ENCODE data around the gene IL9. TPM values are rescaled to one million over a fixed set of nuclear protein-coding genes. Genes with fewer than 3 reads are reported as not detected.

IL9 gene
- total RNA-seq, 2 experiments from 2014 or later: 47.9 to 48.1 TPM

DNA sequence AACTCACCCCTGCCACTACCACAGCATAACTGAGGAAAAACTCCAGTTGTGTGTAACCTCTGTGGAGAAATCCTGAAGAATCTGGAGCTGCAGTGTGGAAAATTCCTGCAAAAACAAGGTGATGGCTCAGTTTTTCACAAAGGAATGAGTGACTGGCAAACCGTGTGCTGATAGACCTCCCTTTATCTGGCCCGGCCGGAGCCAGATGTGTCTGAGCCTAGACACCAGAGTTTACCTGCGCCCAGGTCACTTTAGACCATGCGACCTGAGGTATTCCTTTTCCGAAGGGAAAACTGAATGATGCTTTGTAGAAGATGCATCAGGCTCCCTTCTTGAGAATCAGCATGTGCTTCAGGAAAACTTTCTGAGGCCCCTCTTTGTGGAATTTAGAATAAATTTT, 45.0 kb downstream of the IL9 start:
- Mint-ChIP-seq H3K4me1 (no peaks in the 10 kb centered on the region), H3K27me3 (no peaks in the 10 kb centered on the region), H3K36me3 (ENCODE audit: low read depth) (no peaks in the 10 kb centered on the region), H3K27ac (no peak overlapping the region), H3K4me3 (no peak overlapping the region), H3K9me3 (ENCODE audit: low read depth) (no peaks in the 10 kb centered on the region)
- CTCF ChIA-PET: no interaction called here
- ATAC-seq (no peak), DNase-seq (no peak)
- POLR2A ChIA-PET: no interaction called here
- intact Hi-C loops (cut with DNase I, micrococcal nuclease): no loop called here

DNA sequence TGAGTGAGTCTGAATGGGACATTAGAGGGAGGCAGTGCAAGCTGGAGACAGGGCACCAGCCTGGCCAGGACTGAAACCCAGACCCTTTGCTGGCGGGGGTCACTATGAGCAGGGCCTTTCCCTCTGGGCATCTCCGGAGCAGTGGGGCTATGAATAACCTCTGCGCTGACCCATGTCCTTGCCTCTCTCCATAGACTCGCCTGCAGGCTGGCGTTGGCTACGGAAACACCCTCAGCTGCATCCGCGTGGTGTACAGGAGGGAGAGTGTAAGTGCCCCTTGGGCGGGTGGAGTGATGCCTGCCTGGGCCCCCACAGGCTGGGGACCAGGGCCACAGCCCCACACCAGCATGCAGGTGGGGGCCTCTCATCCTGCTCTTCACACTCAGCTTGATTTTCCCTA, 45.4 kb downstream of the IL9 start:
- intact Hi-C loops (cut with DNase I, micrococcal nuclease): no loop called here
- CTCF ChIA-PET: no interaction called here
- no peak for DNase-seq
- POLR2A ChIA-PET: no interaction called here
- H3K27ac Mint-ChIP-seq: no peak overlapping the region
- no peak for ATAC-seq
- H3K4me3 Mint-ChIP-seq: no peak overlapping the region
- no peaks in the 10 kb centered on the region for H3K36me3 Mint-ChIP-seq (ENCODE audit: low read depth)
- H3K27me3 Mint-ChIP-seq: no peaks in the 10 kb centered on the region
- H3K4me1 Mint-ChIP-seq: no peaks in the 10 kb centered on the region
- no peaks in the 10 kb centered on the region for H3K9me3 Mint-ChIP-seq (ENCODE audit: low read depth)

- POLR2A ChIA-PET: no interaction called here
- intact Hi-C loops (cut with DNase I, micrococcal nuclease): no loop called here
- H3K9me3 Mint-ChIP-seq (ENCODE audit: low read depth): no peaks in the 10 kb centered on the region
Observed at GRCh38 chr5:135847976-135848375, 47.7 kb downstream of the IL9 start.

DNA sequence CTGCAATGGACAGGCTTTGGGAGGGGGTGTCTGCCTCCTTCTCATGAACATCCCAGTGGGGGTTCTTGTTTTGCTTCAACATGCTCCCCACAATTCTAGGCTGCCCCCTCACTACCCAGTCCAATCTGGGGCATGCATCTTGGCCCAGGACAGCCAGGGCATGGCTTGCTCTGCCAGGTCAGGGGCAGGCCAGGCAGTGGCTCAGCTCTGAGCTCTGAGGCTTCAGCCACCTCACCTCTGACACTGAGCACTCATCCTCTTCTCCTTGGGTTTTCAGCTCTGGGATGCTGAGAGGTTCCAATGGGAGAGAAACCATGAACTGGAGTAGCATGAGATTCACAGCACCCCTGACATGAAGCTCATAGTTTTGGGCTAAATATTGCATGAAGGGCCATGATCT, 49.3 kb downstream of the IL9 start:
- H3K36me3 Mint-ChIP-seq (ENCODE audit: low read depth): no peaks in the 10 kb centered on the region
- CTCF ChIA-PET: interaction anchor here (1.2 kb wide), 1 partner anchor 264 kb away, joined by 3 read pairs; no protein-coding TSS in a partner anchor
- no peak overlapping the region for H3K27ac Mint-ChIP-seq
- POLR2A ChIA-PET: no interaction called here
- DNase-seq (no peak), ATAC-seq (no peak)
- H3K27me3 Mint-ChIP-seq: no peaks in the 10 kb centered on the region
- intact Hi-C loops (cut with DNase I, micrococcal nuclease): no loop called here
- no peak overlapping the region for H3K4me3 Mint-ChIP-seq
- H3K4me1 Mint-ChIP-seq: no peaks in the 10 kb centered on the region
- no peaks in the 10 kb centered on the region for H3K9me3 Mint-ChIP-seq (ENCODE audit: low read depth)

More at GRCh38 chr5:135847976-135848375, 47.7 kb downstream of the IL9 start:
- no peak overlapping the region for H3K4me3 Mint-ChIP-seq
- H3K4me1 Mint-ChIP-seq: no peaks in the 10 kb centered on the region
- no peak overlapping the region for H3K27ac Mint-ChIP-seq
- ATAC-seq: no peak
- H3K27me3 Mint-ChIP-seq: no peaks in the 10 kb centered on the region
- H3K36me3 Mint-ChIP-seq (ENCODE audit: low read depth): no peaks in the 10 kb centered on the region
- DNase-seq: no peak
- CTCF ChIA-PET: no interaction called here

GRCh38 chr5:135843571-135844337, 51.9 kb downstream of the IL9 start:
- CTCF ChIA-PET: no interaction called here
- Mint-ChIP-seq H3K4me3 (no peak overlapping the region), H3K4me1 (no peaks in the 10 kb centered on the region), H3K36me3 (ENCODE audit: low read depth) (no peaks in the 10 kb centered on the region), H3K9me3 (ENCODE audit: low read depth) (peaks cover 2% of the 10 kb centered on the region), H3K27me3 (peaks cover 9% of the 10 kb centered on the region), H3K27ac (no peak overlapping the region)
- ATAC-seq: no peak
- POLR2A ChIA-PET: no interaction called here
- DNase-seq: no peak
- intact Hi-C loops (cut with DNase I, micrococcal nuclease): no loop called here

DNA sequence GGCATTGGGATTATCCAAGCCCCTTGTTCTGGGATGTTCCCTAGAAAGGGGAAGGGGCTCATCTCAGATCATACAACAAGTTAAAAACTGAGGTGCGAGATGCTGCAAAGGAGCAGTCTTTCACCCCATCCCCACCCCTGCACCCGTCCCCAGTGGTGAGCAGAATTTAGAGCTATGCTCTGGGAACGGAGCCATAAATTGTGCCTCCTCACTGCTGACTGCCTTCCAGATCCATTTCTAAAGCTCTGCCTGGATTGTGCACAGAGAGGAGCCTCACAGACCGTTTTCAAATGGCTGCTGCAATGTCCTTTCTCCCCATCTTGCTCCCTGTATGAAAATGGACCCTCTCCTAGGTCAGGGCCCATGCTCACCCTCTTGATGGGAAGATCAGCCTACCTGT, 52.9 kb downstream of the IL9 start:
- ATAC-seq: no peak
- Mint-ChIP-seq H3K4me1 (no peaks in the 10 kb centered on the region), H3K36me3 (ENCODE audit: low read depth) (no peaks in the 10 kb centered on the region), H3K4me3 (no peak overlapping the region), H3K27me3 (peaks cover 13% of the 10 kb centered on the region), H3K9me3 (ENCODE audit: low read depth) (peaks cover 6% of the 10 kb centered on the region), H3K27ac (no peak overlapping the region)
- POLR2A ChIA-PET: no interaction called here
- intact Hi-C loops (cut with DNase I, micrococcal nuclease): no loop called here
- CTCF ChIA-PET: no interaction called here
- no peak for DNase-seq

Other genes starting within 250 kb of the IL9 start
- gene SLC25A48, start 61.2 kb downstream of the IL9 start, total RNA-seq: not detected
- gene LECT2, start 59.1 kb upstream of the IL9 start, total RNA-seq: not detected
- gene TGFBI, start 133.1 kb upstream of the IL9 start, total RNA-seq: not detected
- 1 to 10 TPM; 5.4 to 7.7 TPM for gene SMAD5, start 237.0 kb upstream of the IL9 start, total RNA-seq

Data from activated CD4-positive, alpha-beta T cell treated with anti-CD3 and anti-CD28 coated beads for 36 hours (primary cell).